Lung (tissue), 12 donors: ENCODE results near the gene GPR37L1. TPM values are rescaled to one million over a fixed set of nuclear protein-coding genes. Genes with fewer than 3 reads are reported as not detected.
"Not testable (repeated sequence)": the region's sequence is repeated elsewhere in the genome, so short reads cannot be mapped to it uniquely, and the experiment has no call there.

Experiments
- ATAC-seq: fragments of 200-7000 bp; cut with Tn5 transposase; one replicate; pipeline ENCODE4 v1.9.1; 2020; ENCODE audit warnings: moderate number of reproducible peaks; ENCODE audit not compliant: insufficient read depth, low FRiP score
- DNase-seq, 3 donors: peaks; one replicate each; pipeline ENCODE4 v3.0.0-alpha.2; 2013 to 2017
- H3K27ac ChIP-seq, 2 donors: one replicate each; pipeline ENCODE4 v1.5.1; 2013; ENCODE audit warnings: mild to moderate bottlenecking in 2 of 2, moderate library complexity in 2 of 2, control low read depth in 1 of 2, inconsistent platforms in 1 of 2, low read depth in 1 of 2, low read length in 1 of 2
- H3K27me3 ChIP-seq, 3 donors: one replicate each; pipeline ENCODE4 v1.5.1; 2013; ENCODE audit warnings: low read length in 2 of 3; ENCODE audit not compliant: control insufficient read depth in 3 of 3, insufficient read depth in 3 of 3
- H3K36me3 ChIP-seq, 4 donors: one replicate each; pipeline ENCODE4 v1.5.1; 2013; ENCODE audit warnings: low read length in 4 of 4, mild to moderate bottlenecking in 1 of 4, moderate library complexity in 1 of 4; ENCODE audit not compliant: control insufficient read depth in 4 of 4, insufficient read depth in 4 of 4
- H3K4me1 ChIP-seq, 5 donors: one replicate each; pipeline ENCODE4 v1.5.1; 2013; ENCODE audit warnings: low read length in 5 of 5, mild to moderate bottlenecking in 2 of 5, moderate library complexity in 1 of 5; ENCODE audit not compliant: control insufficient read depth in 5 of 5, insufficient read depth in 5 of 5
- H3K4me3 ChIP-seq: one replicate; pipeline ENCODE4 v1.5.1; 2013; ENCODE audit warnings: mild to moderate bottlenecking, control low read depth, moderate library complexity
- H3K9ac ChIP-seq, 2 donors: one replicate each; pipeline ENCODE4 v1.5.1; 2013; ENCODE audit warnings: low read length in 2 of 2, control low read depth in 1 of 2; ENCODE audit not compliant: insufficient read depth in 1 of 2
- H3K9me3 ChIP-seq, 4 donors: one replicate each; pipeline ENCODE4 v1.5.1; 2013; ENCODE audit warnings: low read length in 3 of 4, mild to moderate bottlenecking in 1 of 4, moderate library complexity in 1 of 4; ENCODE audit not compliant: control insufficient read depth in 4 of 4, insufficient read depth in 3 of 4
- CTCF ChIP-seq: IDR thresholded peaks from 2 replicates; pipeline ENCODE4 v1.5.1; 2012; ENCODE audit warnings: mild to moderate bottlenecking; ENCODE audit errors: control extremely low read depth, extremely low read depth
- WGBS, 2 donors: extraction: QIAGEN DNeasy Blood & Tissue Kit; methylation state at CpG; one replicate each; pipeline ENCODE4 v1.1.7; 2013; 5-methylcytosine and 5-hydroxymethylcytosine counted together
- polyA plus RNA-seq, 2 donors: library from polyadenylated mRNA; stranded (reverse); fragments of 200-250 nt; gene quantifications; one replicate each; pipeline ENCODE4 v1.2.1, GENCODE V29; 2013
- total RNA-seq, 2 donors: library from RNA; depleted of rRNA in 1 of 2; stranded (reverse); fragments of >200 nt in 1 of 2; gene quantifications; one replicate each; pipeline ENCODE4 v1.2.1, GENCODE V29; 2014 to 2021
- donor health status: control.
- donor health status: control.
- donor health status: Bipolar disorder and iron deficiency.
- donor health status: healthy.
- donor health status: DM: yes; HTN: yes; CAD: no.

GPR37L1 gene
- total and polyA plus RNA-seq, 4 donors, result 0.04 to 0.09 (median 0.05) TPM; not detected in 1

- Histone ChIP-seq H3K9me3 (no peaks in the 10 kb centered on the region), H3K36me3 (no peaks in the 10 kb centered on the region), H3K27ac (peak within 1 kb of the TSS; percentile 95 to 96), H3K4me1 (peaks cover 0 to 18% (median 3%) of the 10 kb centered on the region in 5 donors), H3K4me3 (peak within 1 kb of the TSS; percentile 95), H3K27me3 (no peaks in the 10 kb centered on the region), H3K9ac (peak within 1 kb of the TSS; percentile 31 to 61)
- peak; percentile 78 for ATAC-seq
- DNase-seq, result peak; percentile 60 to 73 (median 70)
- TF ChIP-seq CTCF, result no peak
- WGBS, 2 donors, result 0 to 1% methylated on average over 61 to 82 of the region's 82 CpGs
Measured at GRCh38 chr1:202144402-202145067, 21.8 kb downstream of the GPR37L1 start, which contains the start of gene ARL8A. TSS of gene ARL8A (minus strand) at chr1:202144737. CDS start at chr1:202144572, 165 bp downstream.

- no peak for ATAC-seq
- peak overlapping the region; percentile 95 to 96 for H3K27ac ChIP-seq
- 4 to 5% methylated on average over 13 of the region's 13 CpGs for WGBS, 2 donors
- peaks cover 0 to 18% (median 3%) of the 10 kb centered on the region in 5 donors for H3K4me1 ChIP-seq
- peak in 1 of 3 donors; percentile 32 for DNase-seq
- peak overlapping the region; percentile 95 for H3K4me3 ChIP-seq
- no peaks in the 10 kb centered on the region for H3K36me3 ChIP-seq
- peak overlapping the region; percentile 31 to 61 for H3K9ac ChIP-seq
- H3K27me3 ChIP-seq, result no peaks in the 10 kb centered on the region
- TF ChIP-seq CTCF, result no peak
- H3K9me3 ChIP-seq, result no peaks in the 10 kb centered on the region
Measured at GRCh38 chr1:202145068-202145743, 22.5 kb downstream of the GPR37L1 start.

GRCh38 chr1:202145744-202146140 lies 23.0 kb downstream of the GPR37L1 start:
- not testable (repeated sequence) for H3K9me3 ChIP-seq, H3K27me3 ChIP-seq, H3K36me3 ChIP-seq, DNase-seq, ATAC-seq, H3K27ac ChIP-seq, H3K4me3 ChIP-seq, H3K9ac ChIP-seq
- H3K4me1 ChIP-seq, result peaks cover 0 to 18% (median 3%) of the 10 kb centered on the region in 5 donors
- 94 to 95% methylated on average over 8 of the region's 8 CpGs for WGBS, 2 donors

- Histone ChIP-seq H3K9me3 (no peaks in the 10 kb centered on the region), H3K27ac (no peak overlapping the region), H3K27me3 (no peaks in the 10 kb centered on the region), H3K36me3 (no peaks in the 10 kb centered on the region), H3K9ac (no peak overlapping the region), H3K4me1 (peaks cover 0 to 18% (median 3%) of the 10 kb centered on the region in 5 donors), H3K4me3 (no peak overlapping the region)
- TF ChIP-seq CTCF, result no peak
- ATAC-seq (no peak), DNase-seq (no peak)
- 92 to 94% methylated on average over 5 of the region's 5 CpGs for WGBS, 2 donors
Measured at GRCh38 chr1:202146279-202146678, 23.6 kb downstream of the GPR37L1 start.
